ENCODE data around the gene KCNA4.
"Not testable (repeated sequence)": the region's sequence is repeated elsewhere in the genome, so short reads cannot be mapped to it uniquely, and the experiment has no call there.

Gene KCNA4

GRCh38 chr11:30016588-30017363 lies at the start of gene KCNA4:
Gene KCNA4 (minus strand): TSS chr11:30017030. CDS start chr11:30012678, 4,352 bp downstream.
- DNase-seq (ENCODE audit: low read depth) = no peak

- DNase-seq (ENCODE audit: low read depth) = no peak
Observed at GRCh38 chr11:30062103-30062502, 45.3 kb upstream of the KCNA4 start.

- no peak for DNase-seq (ENCODE audit: low read depth)
Observed at GRCh38 chr11:30059172-30059815, 42.5 kb upstream of the KCNA4 start.

DNA sequence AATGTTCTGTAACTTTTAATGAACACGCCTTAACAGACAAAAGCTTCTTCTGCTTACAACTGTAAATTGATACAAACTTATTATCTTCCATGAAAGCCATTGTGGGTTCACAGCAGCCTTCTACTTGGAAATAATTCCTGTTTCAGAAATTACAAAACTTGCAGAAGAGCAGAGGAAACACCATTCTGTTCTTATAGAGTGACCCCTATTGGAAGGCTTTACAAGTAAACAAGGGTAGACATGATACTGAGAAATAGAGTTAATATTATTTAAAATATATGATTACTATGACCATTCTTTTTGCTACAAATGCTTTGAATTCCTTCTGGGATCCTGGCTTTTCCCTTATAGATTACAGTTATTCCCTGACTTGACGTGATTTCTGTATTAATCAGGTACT lies 32.4 kb upstream of the KCNA4 start:
- no peak for DNase-seq (ENCODE audit: low read depth)

- no peak for DNase-seq (ENCODE audit: low read depth)
Observed at GRCh38 chr11:30046578-30046945, 29.7 kb upstream of the KCNA4 start.

GRCh38 chr11:30045921-30046577 lies 29.2 kb upstream of the KCNA4 start:
- no peak for DNase-seq (ENCODE audit: low read depth)

GRCh38 chr11:30045144-30045543 lies 28.3 kb upstream of the KCNA4 start:
- no peak for DNase-seq (ENCODE audit: low read depth)

- no peak for DNase-seq (ENCODE audit: low read depth)
Observed at GRCh38 chr11:30041171-30041570, 24.3 kb upstream of the KCNA4 start.

GRCh38 chr11:30034746-30035145 lies 17.9 kb upstream of the KCNA4 start:
- not testable (repeated sequence) for DNase-seq (ENCODE audit: low read depth)

- not testable (repeated sequence) for DNase-seq (ENCODE audit: low read depth)
Observed at GRCh38 chr11:30034166-30034565, 17.3 kb upstream of the KCNA4 start.

GRCh38 chr11:30025396-30026139 lies 8.7 kb upstream of the KCNA4 start:
- no peak for DNase-seq (ENCODE audit: low read depth)

DNA sequence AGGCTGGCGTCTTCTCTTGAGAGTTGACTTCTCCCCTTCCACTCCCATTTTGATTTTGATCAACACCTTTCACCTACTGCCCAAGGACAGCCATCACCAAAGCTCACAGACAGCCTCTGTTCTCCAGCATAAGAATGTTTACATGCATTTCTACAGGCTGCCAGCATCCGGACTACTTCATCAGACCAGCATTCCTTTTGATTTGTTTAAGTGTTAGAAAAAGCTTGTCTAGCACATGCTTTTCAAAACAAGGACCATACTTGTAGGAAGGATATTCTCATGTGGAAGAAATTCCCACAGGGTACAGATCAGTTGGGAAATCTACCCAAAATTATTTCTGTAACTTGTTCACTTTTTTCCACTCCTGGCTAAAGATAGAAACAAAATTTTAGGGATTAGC lies 6.2 kb upstream of the KCNA4 start:
- no peak for DNase-seq (ENCODE audit: low read depth)

GRCh38 chr11:30019481-30019880 lies 2.7 kb upstream of the KCNA4 start:
- DNase-seq (ENCODE audit: low read depth) = no peak

- no peak for DNase-seq (ENCODE audit: low read depth)
Observed at GRCh38 chr11:30018495-30018894, 1.7 kb upstream of the KCNA4 start.

- DNase-seq (ENCODE audit: low read depth) = no peak
Observed at GRCh38 chr11:30017445-30017895, 640 bp upstream of the KCNA4 start.

DNA sequence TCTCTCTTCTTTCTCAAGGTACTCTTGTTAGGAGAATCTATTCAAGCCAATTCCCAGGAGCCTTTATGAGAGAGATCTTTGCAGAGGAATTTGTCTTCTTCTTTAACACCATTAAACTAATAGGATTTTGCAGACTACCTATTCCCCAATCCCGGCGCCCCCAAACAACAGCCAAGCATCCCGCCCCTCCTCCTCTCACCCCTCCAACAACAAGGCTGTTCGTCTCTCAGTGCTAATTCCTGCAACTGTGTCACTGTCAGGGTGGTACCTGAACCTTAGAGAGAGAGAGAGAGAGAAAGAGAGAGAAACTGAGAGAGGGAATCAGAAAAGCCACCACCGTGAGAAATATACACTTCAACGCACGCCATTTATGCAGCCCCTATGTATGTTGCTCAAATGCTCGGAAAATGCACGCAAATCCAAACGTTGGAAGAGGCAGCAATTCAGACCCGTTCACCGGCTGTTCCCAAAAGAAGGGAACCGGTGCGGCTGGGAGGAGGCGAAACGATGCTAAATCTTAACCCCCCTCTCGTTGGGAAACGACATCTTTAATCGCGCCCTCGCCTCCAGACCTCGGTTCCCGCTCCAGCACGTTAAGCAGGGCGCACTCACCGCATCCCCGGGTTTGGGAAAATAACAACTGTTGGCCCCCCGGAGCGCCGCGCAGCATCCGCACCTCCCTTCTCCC lies 961 bp downstream of the KCNA4 start:
- no peak for DNase-seq (ENCODE audit: low read depth)

DNA sequence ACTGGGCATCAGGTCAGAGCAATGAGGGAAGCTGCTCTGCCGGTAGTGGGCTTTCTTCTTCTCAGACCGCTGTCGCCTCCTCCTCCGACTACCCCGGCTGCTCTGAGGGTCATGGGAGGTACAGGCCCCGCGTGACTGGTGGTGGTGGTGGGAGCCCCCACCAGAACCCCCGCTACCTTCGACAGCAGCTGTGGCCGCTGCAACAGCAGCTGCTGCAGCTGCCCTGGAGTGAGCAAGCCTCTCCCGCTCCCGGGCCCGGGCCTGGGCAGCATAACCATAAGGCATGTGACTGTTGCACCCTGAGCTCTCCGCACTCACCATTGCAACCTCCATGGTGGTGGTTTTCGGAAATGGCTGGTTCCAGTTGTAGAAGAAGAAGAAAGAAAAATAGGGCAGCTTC lies 4.5 kb downstream of the KCNA4 start:
- no peak for DNase-seq (ENCODE audit: low read depth)

- DNase-seq (ENCODE audit: low read depth) = no peak
Observed at GRCh38 chr11:30009060-30009459, 7.8 kb downstream of the KCNA4 start.

DNA sequence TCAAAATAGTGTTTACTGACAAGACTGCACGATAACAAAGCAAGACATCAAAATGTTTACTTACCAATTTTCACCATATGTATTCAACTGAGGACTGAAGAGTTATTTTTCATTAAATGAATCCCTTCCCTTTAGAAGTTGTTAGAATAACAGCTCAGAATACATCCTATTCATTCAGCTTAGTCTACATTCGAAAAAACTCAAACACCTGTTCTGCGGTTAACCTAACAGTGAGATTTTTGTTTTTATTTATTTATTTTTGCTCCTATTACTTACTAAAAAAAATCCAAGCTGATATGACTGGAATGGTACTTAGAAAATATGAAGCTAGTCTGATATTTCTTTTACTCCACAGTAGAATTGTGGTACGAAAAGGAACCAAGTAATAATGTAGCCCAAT lies 10.0 kb downstream of the KCNA4 start:
- DNase-seq (ENCODE audit: low read depth) = no peak

DNA sequence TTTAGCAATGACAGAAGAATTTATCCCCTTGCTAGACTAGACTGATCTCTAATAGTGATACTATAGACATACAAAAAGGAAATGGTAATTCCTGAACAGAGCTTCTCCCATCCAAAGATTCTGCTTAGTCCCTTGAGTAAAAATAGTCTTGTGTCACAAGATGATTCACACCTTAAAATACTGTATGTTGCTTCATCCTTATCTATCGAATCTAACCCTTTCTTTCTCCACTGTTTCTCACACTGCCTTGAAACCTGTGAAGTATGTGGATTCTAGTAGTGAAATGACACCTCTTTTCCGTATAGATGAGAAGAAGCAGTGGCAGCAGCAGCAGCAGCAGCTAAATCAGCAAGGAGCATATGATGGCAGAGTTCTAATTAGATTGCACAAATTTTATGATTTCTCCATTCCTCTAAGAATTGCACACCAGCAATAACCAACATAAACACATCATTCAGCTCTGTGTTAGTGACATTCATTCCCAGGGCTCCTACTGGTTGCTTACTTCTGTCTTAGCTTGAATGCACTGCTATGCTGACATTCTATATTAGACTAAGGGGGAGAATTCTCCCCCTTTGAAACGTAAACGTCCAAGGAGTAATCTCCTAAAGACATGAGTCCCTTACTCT lies 14.6 kb downstream of the KCNA4 start:
- DNase-seq (ENCODE audit: low read depth) = no peak

- DNase-seq (ENCODE audit: low read depth) = no peak
Observed at GRCh38 chr11:30000986-30001750, 15.7 kb downstream of the KCNA4 start.
